WTC11 (cell line): Measurements from ENCODE around the gene BTBD9. TPM values are rescaled to one million over a fixed set of nuclear protein-coding genes. Genes with fewer than 3 reads are reported as not detected.

Source experiments
- ATAC-seq: fragments of 200-7000 bp; cut with Tn5 transposase; 2 replicates; pipeline ENCODE4 v1.10.0; 2021; ENCODE audit warnings: mild to moderate bottlenecking, moderate library complexity
- CTCF ChIA-PET: fragments of 300-600 bp; sonication (Branson Sonifier 250); formaldehyde crosslinking; loops from one replicate; lab custom pipeline; 2021; ENCODE audit warnings: antibody characterized with exemption; lab: Charles Lee
- POLR2A ChIA-PET: fragments of 350-600 bp; sonication (Branson Sonifier 250); formaldehyde crosslinking; loops from one replicate; lab custom pipeline; 2021; ENCODE audit warnings: antibody characterized with exemption; lab: Charles Lee
- DNase-seq: peaks from one replicate; pipeline ENCODE4 v3.0.0; 2021; ENCODE audit warnings: low spot score
- H3K27ac Mint-ChIP-seq: 2 replicates; pipeline ENCODE4 v1.8.0; 2021; ENCODE audit warnings: mixed read lengths
- H3K27me3 Mint-ChIP-seq: 2 replicates; pipeline ENCODE4 v1.8.0; 2021; ENCODE audit warnings: low read depth, mild to moderate bottlenecking, moderate library complexity, mixed read lengths
- H3K36me3 Mint-ChIP-seq: 2 replicates; pipeline ENCODE4 v1.8.0; 2021; ENCODE audit warnings: mixed read lengths
- H3K4me1 Mint-ChIP-seq: 2 replicates; pipeline ENCODE4 v1.8.0; 2022; ENCODE audit warnings: mixed read lengths
- H3K4me3 Mint-ChIP-seq: 2 replicates; pipeline ENCODE4 v1.8.0; 2021; ENCODE audit warnings: mild to moderate bottlenecking, moderate library complexity, mixed read lengths
- H3K9me3 Mint-ChIP-seq: 2 replicates; pipeline ENCODE4 v1.8.0; 2021; ENCODE audit warnings: mixed read lengths
- CREB1 ChIP-seq: sonication (generic); formaldehyde crosslinking; IDR thresholded peaks from 2 replicates; pipeline ENCODE4 v1.8.0; 2023; ENCODE audit warnings: mild to moderate bottlenecking, missing genetic modification reagents
- CREM ChIP-seq: sonication (generic); formaldehyde crosslinking; IDR thresholded peaks from 2 replicates; pipeline ENCODE4 v1.8.1; 2022; ENCODE audit warnings: mild to moderate bottlenecking, missing genetic modification reagents, moderate library complexity
- ELF4 ChIP-seq: sonication (generic); formaldehyde crosslinking; IDR thresholded peaks from 2 replicates; pipeline ENCODE4 v1.8.1; 2022; ENCODE audit warnings: low read depth, mild to moderate bottlenecking, moderate library complexity, missing genetic modification reagents
- EMX1 ChIP-seq: fragments of 250-450 bp; sonication (Bioruptor Pico); IDR thresholded peaks from 2 replicates; pipeline ENCODE4 v1.8.0; 2021; ENCODE audit warnings: mild to moderate bottlenecking
- ESRRA ChIP-seq: sonication (generic); formaldehyde crosslinking; IDR thresholded peaks from 2 replicates; pipeline ENCODE4 v1.8.1; 2022; ENCODE audit warnings: mild to moderate bottlenecking, missing genetic modification reagents, borderline replicate concordance
- GABPB1 ChIP-seq: sonication (generic); formaldehyde crosslinking; IDR thresholded peaks from 2 replicates; pipeline ENCODE4 v1.8.1; 2023; ENCODE audit warnings: mild to moderate bottlenecking, missing genetic modification reagents
- PRRX2 ChIP-seq: fragments of 250-450 bp; sonication (Bioruptor Pico); IDR thresholded peaks from 2 replicates; pipeline ENCODE4 v1.8.0; 2021; ENCODE audit warnings: mild to moderate bottlenecking
- RORB ChIP-seq: fragments of 250-450 bp; sonication (Bioruptor Pico); IDR thresholded peaks from 2 replicates; pipeline ENCODE4 v1.9.0; 2021; ENCODE audit warnings: mild to moderate bottlenecking
- SMAD4 ChIP-seq: sonication (generic); formaldehyde crosslinking; IDR thresholded peaks from 2 replicates; pipeline ENCODE4 v1.8.0; 2022; ENCODE audit warnings: mild to moderate bottlenecking, missing genetic modification reagents
- SOX15 ChIP-seq: fragments of 250-450 bp; sonication (Bioruptor Pico); IDR thresholded peaks from 2 replicates; pipeline ENCODE4 v1.9.0; 2021; ENCODE audit warnings: mild to moderate bottlenecking
- ZBTB21 ChIP-seq: sonication (generic); formaldehyde crosslinking; IDR thresholded peaks from 2 replicates; pipeline ENCODE4 v1.8.1; 2023; ENCODE audit warnings: mild to moderate bottlenecking, missing genetic modification reagents, borderline replicate concordance
- total RNA-seq: library from RNA; stranded (reverse); gene quantifications from 3 replicates; pipeline ENCODE4 v1.2.3, GENCODE V29; 2021
- TF ChIP-seq, protein P1 (sequence below): sonication (generic); formaldehyde crosslinking; IDR thresholded peaks from 2 replicates; pipeline ENCODE4 v1.8.1; 2023; ENCODE audit warnings: mild to moderate bottlenecking, missing genetic modification reagents
- TF ChIP-seq, protein P2 (sequence below): fragments of 250-450 bp; sonication (Bioruptor Pico); IDR thresholded peaks from 2 replicates; pipeline ENCODE4 v1.9.0; 2021; ENCODE audit warnings: mild to moderate bottlenecking
- TF ChIP-seq, protein P3 (sequence below): fragments of 250-450 bp; sonication (Bioruptor Pico); IDR thresholded peaks from 2 replicates; pipeline ENCODE4 v1.9.0; 2021; ENCODE audit warnings: mild to moderate bottlenecking
- TF ChIP-seq, protein P4 (sequence below): sonication (generic); formaldehyde crosslinking; IDR thresholded peaks from 2 replicates; pipeline ENCODE4 v1.8.1; 2022; ENCODE audit warnings: mild to moderate bottlenecking, missing genetic modification reagents, moderate library complexity, borderline replicate concordance
- TF ChIP-seq, protein P5 (sequence below): sonication (generic); formaldehyde crosslinking; conservative IDR thresholded peaks from 2 replicates; pipeline ENCODE4 v1.8.1; 2023; ENCODE audit warnings: mild to moderate bottlenecking, low read depth, missing genetic modification reagents, moderate library complexity
- TF ChIP-seq, protein P6 (sequence below): sonication (generic); formaldehyde crosslinking; IDR thresholded peaks from 2 replicates; pipeline ENCODE4 v1.8.1; 2022; ENCODE audit warnings: mild to moderate bottlenecking, moderate library complexity, missing genetic modification reagents
- TF ChIP-seq, protein P7 (sequence below): fragments of 200-600 bp; IDR thresholded peaks from 2 replicates; pipeline ENCODE4 v1.8.0; 2022; ENCODE audit warnings: antibody characterized with exemption
- TF ChIP-seq, protein P8 (sequence below): sonication (generic); formaldehyde crosslinking; IDR thresholded peaks from 2 replicates; pipeline ENCODE4 v1.8.0; 2023; ENCODE audit warnings: mild to moderate bottlenecking, missing genetic modification reagents
- TF ChIP-seq, protein P9 (sequence below): sonication (generic); formaldehyde crosslinking; IDR thresholded peaks from 2 replicates; pipeline ENCODE4 v1.8.1; 2022; ENCODE audit warnings: missing genetic modification reagents, borderline replicate concordance

Gene BTBD9
- total RNA-seq, 1 experiment from 2014 or later, result 4.2 TPM

DNA sequence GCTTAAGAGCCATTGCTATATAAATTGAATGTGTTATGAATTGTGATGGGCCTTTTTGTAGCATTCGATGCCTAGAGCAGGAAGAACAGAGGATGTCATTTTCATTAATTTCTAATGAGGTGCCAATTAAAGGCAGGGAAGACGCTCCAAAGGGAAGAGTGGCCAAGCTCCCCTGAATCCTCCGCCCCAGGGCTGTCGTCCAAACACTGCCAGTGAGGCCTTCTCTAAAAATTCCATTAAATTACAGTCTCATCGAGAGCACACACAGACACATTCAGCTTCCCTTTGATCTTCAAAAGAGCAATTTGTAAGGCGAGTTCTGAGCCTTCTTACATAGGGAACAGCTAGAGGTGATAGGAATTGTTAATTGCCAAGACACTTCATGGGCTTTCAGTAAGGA lies 520.2 kb downstream of the BTBD9 start:
- Mint-ChIP-seq H3K36me3 (peaks cover 7% of the 10 kb centered on the region), H3K27me3 (no peaks in the 10 kb centered on the region), H3K4me1 (peaks cover 20% of the 10 kb centered on the region), H3K9me3 (peaks cover 4% of the 10 kb centered on the region; the same call in 1 of the 2 replicates), H3K4me3 (no peak overlapping the region), H3K27ac (peak overlapping the region; percentile 33; the same call in 1 of the 2 replicates)
- no peak for ATAC-seq
- DNase-seq, result no peak
- POLR2A ChIA-PET, result interaction anchor here (0.7 kb wide), 1 partner anchor 51 kb away, joined by 4 read pairs; no protein-coding TSS in a partner anchor
- CTCF ChIA-PET, result interaction anchor here (0.6 to 2.1 kb wide), 2 partner anchors 84 to 554 kb away, joined by 3 to 5 read pairs; no protein-coding TSS in a partner anchor
- TF ChIP-seq, protein P1, sequence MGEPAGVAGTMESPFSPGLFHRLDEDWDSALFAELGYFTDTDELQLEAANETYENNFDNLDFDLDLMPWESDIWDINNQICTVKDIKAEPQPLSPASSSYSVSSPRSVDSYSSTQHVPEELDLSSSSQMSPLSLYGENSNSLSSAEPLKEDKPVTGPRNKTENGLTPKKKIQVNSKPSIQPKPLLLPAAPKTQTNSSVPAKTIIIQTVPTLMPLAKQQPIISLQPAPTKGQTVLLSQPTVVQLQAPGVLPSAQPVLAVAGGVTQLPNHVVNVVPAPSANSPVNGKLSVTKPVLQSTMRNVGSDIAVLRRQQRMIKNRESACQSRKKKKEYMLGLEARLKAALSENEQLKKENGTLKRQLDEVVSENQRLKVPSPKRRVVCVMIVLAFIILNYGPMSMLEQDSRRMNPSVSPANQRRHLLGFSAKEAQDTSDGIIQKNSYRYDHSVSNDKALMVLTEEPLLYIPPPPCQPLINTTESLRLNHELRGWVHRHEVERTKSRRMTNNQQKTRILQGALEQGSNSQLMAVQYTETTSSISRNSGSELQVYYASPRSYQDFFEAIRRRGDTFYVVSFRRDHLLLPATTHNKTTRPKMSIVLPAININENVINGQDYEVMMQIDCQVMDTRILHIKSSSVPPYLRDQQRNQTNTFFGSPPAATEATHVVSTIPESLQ (CRISPR knock-in tag), result no peak
- TF ChIP-seq, protein P2, sequence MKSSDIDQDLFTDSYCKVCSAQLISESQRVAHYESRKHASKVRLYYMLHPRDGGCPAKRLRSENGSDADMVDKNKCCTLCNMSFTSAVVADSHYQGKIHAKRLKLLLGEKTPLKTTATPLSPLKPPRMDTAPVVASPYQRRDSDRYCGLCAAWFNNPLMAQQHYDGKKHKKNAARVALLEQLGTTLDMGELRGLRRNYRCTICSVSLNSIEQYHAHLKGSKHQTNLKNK, result no peak
- TF ChIP-seq ELF4 (CRISPR knock-in tag), result no peak
- no peak for TF ChIP-seq CREB1 (CRISPR knock-in tag)
- TF ChIP-seq ESRRA, result no peak
- TF ChIP-seq, protein P3, sequence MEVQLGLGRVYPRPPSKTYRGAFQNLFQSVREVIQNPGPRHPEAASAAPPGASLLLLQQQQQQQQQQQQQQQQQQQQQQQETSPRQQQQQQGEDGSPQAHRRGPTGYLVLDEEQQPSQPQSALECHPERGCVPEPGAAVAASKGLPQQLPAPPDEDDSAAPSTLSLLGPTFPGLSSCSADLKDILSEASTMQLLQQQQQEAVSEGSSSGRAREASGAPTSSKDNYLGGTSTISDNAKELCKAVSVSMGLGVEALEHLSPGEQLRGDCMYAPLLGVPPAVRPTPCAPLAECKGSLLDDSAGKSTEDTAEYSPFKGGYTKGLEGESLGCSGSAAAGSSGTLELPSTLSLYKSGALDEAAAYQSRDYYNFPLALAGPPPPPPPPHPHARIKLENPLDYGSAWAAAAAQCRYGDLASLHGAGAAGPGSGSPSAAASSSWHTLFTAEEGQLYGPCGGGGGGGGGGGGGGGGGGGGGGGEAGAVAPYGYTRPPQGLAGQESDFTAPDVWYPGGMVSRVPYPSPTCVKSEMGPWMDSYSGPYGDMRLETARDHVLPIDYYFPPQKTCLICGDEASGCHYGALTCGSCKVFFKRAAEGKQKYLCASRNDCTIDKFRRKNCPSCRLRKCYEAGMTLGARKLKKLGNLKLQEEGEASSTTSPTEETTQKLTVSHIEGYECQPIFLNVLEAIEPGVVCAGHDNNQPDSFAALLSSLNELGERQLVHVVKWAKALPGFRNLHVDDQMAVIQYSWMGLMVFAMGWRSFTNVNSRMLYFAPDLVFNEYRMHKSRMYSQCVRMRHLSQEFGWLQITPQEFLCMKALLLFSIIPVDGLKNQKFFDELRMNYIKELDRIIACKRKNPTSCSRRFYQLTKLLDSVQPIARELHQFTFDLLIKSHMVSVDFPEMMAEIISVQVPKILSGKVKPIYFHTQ (CRISPR knock-in tag), result no peak
- TF ChIP-seq EMX1 (CRISPR knock-in tag), result no peak
- no peak for TF ChIP-seq RORB (CRISPR knock-in tag)
- TF ChIP-seq GABPB1 (CRISPR knock-in tag), result no peak
- TF ChIP-seq, protein P4, sequence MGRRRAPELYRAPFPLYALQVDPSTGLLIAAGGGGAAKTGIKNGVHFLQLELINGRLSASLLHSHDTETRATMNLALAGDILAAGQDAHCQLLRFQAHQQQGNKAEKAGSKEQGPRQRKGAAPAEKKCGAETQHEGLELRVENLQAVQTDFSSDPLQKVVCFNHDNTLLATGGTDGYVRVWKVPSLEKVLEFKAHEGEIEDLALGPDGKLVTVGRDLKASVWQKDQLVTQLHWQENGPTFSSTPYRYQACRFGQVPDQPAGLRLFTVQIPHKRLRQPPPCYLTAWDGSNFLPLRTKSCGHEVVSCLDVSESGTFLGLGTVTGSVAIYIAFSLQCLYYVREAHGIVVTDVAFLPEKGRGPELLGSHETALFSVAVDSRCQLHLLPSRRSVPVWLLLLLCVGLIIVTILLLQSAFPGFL, result no peak
- no peak for TF ChIP-seq CREM (CRISPR knock-in tag)
- TF ChIP-seq, protein P5, sequence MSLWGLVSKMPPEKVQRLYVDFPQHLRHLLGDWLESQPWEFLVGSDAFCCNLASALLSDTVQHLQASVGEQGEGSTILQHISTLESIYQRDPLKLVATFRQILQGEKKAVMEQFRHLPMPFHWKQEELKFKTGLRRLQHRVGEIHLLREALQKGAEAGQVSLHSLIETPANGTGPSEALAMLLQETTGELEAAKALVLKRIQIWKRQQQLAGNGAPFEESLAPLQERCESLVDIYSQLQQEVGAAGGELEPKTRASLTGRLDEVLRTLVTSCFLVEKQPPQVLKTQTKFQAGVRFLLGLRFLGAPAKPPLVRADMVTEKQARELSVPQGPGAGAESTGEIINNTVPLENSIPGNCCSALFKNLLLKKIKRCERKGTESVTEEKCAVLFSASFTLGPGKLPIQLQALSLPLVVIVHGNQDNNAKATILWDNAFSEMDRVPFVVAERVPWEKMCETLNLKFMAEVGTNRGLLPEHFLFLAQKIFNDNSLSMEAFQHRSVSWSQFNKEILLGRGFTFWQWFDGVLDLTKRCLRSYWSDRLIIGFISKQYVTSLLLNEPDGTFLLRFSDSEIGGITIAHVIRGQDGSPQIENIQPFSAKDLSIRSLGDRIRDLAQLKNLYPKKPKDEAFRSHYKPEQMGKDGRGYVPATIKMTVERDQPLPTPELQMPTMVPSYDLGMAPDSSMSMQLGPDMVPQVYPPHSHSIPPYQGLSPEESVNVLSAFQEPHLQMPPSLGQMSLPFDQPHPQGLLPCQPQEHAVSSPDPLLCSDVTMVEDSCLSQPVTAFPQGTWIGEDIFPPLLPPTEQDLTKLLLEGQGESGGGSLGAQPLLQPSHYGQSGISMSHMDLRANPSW, result no peak
- TF ChIP-seq ZBTB21 (CRISPR knock-in tag), result no peak
- TF ChIP-seq PRRX2, result no peak
- TF ChIP-seq, protein P6, sequence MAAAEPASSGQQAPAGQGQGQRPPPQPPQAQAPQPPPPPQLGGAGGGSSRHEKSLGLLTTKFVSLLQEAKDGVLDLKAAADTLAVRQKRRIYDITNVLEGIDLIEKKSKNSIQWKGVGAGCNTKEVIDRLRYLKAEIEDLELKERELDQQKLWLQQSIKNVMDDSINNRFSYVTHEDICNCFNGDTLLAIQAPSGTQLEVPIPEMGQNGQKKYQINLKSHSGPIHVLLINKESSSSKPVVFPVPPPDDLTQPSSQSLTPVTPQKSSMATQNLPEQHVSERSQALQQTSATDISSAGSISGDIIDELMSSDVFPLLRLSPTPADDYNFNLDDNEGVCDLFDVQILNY (CRISPR knock-in tag), result no peak
- TF ChIP-seq SOX15 (CRISPR knock-in tag), result no peak
- TF ChIP-seq, protein P7, sequence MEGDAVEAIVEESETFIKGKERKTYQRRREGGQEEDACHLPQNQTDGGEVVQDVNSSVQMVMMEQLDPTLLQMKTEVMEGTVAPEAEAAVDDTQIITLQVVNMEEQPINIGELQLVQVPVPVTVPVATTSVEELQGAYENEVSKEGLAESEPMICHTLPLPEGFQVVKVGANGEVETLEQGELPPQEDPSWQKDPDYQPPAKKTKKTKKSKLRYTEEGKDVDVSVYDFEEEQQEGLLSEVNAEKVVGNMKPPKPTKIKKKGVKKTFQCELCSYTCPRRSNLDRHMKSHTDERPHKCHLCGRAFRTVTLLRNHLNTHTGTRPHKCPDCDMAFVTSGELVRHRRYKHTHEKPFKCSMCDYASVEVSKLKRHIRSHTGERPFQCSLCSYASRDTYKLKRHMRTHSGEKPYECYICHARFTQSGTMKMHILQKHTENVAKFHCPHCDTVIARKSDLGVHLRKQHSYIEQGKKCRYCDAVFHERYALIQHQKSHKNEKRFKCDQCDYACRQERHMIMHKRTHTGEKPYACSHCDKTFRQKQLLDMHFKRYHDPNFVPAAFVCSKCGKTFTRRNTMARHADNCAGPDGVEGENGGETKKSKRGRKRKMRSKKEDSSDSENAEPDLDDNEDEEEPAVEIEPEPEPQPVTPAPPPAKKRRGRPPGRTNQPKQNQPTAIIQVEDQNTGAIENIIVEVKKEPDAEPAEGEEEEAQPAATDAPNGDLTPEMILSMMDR, result no peak
- TF ChIP-seq SMAD4 (CRISPR knock-in tag), result no peak
- TF ChIP-seq, protein P8, sequence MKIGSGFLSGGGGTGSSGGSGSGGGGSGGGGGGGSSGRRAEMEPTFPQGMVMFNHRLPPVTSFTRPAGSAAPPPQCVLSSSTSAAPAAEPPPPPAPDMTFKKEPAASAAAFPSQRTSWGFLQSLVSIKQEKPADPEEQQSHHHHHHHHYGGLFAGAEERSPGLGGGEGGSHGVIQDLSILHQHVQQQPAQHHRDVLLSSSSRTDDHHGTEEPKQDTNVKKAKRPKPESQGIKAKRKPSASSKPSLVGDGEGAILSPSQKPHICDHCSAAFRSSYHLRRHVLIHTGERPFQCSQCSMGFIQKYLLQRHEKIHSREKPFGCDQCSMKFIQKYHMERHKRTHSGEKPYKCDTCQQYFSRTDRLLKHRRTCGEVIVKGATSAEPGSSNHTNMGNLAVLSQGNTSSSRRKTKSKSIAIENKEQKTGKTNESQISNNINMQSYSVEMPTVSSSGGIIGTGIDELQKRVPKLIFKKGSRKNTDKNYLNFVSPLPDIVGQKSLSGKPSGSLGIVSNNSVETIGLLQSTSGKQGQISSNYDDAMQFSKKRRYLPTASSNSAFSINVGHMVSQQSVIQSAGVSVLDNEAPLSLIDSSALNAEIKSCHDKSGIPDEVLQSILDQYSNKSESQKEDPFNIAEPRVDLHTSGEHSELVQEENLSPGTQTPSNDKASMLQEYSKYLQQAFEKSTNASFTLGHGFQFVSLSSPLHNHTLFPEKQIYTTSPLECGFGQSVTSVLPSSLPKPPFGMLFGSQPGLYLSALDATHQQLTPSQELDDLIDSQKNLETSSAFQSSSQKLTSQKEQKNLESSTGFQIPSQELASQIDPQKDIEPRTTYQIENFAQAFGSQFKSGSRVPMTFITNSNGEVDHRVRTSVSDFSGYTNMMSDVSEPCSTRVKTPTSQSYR, result no peak
- TF ChIP-seq, protein P9, sequence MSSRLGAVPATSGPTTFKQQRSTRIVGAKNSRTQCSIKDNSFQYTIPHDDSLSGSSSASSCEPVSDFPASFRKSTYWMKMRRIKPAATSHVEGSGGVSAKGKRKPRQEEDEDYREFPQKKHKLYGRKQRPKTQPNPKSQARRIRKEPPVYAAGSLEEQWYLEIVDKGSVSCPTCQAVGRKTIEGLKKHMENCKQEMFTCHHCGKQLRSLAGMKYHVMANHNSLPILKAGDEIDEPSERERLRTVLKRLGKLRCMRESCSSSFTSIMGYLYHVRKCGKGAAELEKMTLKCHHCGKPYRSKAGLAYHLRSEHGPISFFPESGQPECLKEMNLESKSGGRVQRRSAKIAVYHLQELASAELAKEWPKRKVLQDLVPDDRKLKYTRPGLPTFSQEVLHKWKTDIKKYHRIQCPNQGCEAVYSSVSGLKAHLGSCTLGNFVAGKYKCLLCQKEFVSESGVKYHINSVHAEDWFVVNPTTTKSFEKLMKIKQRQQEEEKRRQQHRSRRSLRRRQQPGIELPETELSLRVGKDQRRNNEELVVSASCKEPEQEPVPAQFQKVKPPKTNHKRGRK (CRISPR knock-in tag), result no peak
